Kidney glomerular epithelial cell (primary cell): ENCODE measurements around the gene RHOBTB1.
"Not testable (repeated sequence)": the region's sequence is repeated elsewhere in the genome, so short reads cannot be mapped to it uniquely, and the experiment has no call there.

Source experiments
- DNase-seq: peaks from one replicate; lab custom pipeline; 2025; lab: John Stamatoyannopoulos, UW

RHOBTB1 gene

GRCh38 chr10:60944058-60944909 lies at the start of gene RHOBTB1:
RHOBTB1 (minus strand) TSS chr10:60944185; CDS start chr10:60911542, 32,643 bp downstream.
- DNase-seq = peak; percentile 43

GRCh38 chr10:60992636-60993035 lies 48.7 kb upstream of the RHOBTB1 start:
- DNase-seq = no peak

- DNase-seq = no peak
Observed at GRCh38 chr10:60990663-60991062, 46.7 kb upstream of the RHOBTB1 start.

- no peak for DNase-seq
Observed at GRCh38 chr10:60989400-60989876, 45.5 kb upstream of the RHOBTB1 start.

- no peak for DNase-seq
Observed at GRCh38 chr10:60986791-60987190, 42.8 kb upstream of the RHOBTB1 start.

GRCh38 chr10:60985951-60986350 lies 42.0 kb upstream of the RHOBTB1 start:
- DNase-seq = no peak

- DNase-seq = no peak
Observed at GRCh38 chr10:60980997-60981396, 37.0 kb upstream of the RHOBTB1 start.

GRCh38 chr10:60979667-60980104 lies 35.7 kb upstream of the RHOBTB1 start:
- no peak for DNase-seq

GRCh38 chr10:60978287-60979115 lies 34.5 kb upstream of the RHOBTB1 start:
- peak; percentile 70 for DNase-seq

GRCh38 chr10:60977161-60978122 lies 33.5 kb upstream of the RHOBTB1 start:
- peak; percentile 57 for DNase-seq

- DNase-seq = no peak
Observed at GRCh38 chr10:60976687-60977086, 32.7 kb upstream of the RHOBTB1 start.

- no peak for DNase-seq
Observed at GRCh38 chr10:60975716-60976115, 31.7 kb upstream of the RHOBTB1 start.

GRCh38 chr10:60974463-60975149 lies 30.6 kb upstream of the RHOBTB1 start:
- DNase-seq = no peak

- no peak for DNase-seq
Observed at GRCh38 chr10:60973086-60973485, 29.1 kb upstream of the RHOBTB1 start.

- DNase-seq = not testable (repeated sequence)
Observed at GRCh38 chr10:60972181-60972580, 28.2 kb upstream of the RHOBTB1 start.

- no peak for DNase-seq
Observed at GRCh38 chr10:60970526-60970925, 26.5 kb upstream of the RHOBTB1 start.

GRCh38 chr10:60968504-60968903 lies 24.5 kb upstream of the RHOBTB1 start:
- no peak for DNase-seq

- DNase-seq = no peak
Observed at GRCh38 chr10:60967854-60968484, 24.0 kb upstream of the RHOBTB1 start.

GRCh38 chr10:60967260-60967659 lies 23.3 kb upstream of the RHOBTB1 start:
- DNase-seq = no peak

- no peak for DNase-seq
Observed at GRCh38 chr10:60965696-60966095, 21.7 kb upstream of the RHOBTB1 start.
